MM.1S (cell line): ENCODE data around the gene POLE4.

ENCODE experiments used
- DNase-seq: peaks from one replicate; pipeline ENCODE4 v3.0.0-alpha.2; 2015
- H2AFZ ChIP-seq: fragments of 300-600 bp; sonication (generic); 2 replicates; pipeline ENCODE4 v1.6.0; 2016; ENCODE audit warnings: antibody characterized with exemption, low read length
- H3F3A ChIP-seq: fragments of 300-600 bp; sonication (generic); 2 replicates; pipeline ENCODE4 v1.6.1; 2016; ENCODE audit warnings: mild to moderate bottlenecking, antibody characterized with exemption, low read length, moderate library complexity, mixed read lengths; ENCODE audit not compliant: insufficient read depth
- H3K27ac ChIP-seq: fragments of 300-600 bp; sonication (generic); 2 replicates; pipeline ENCODE4 v1.5.1; 2016; ENCODE audit warnings: mild to moderate bottlenecking, low read length
- H3K27me3 ChIP-seq: fragments of 300-600 bp; sonication (generic); replicated peaks from 2 replicates; pipeline ENCODE4 v1.6.0; 2016; ENCODE audit warnings: low read length; ENCODE audit not compliant: insufficient read depth
- H3K36me3 ChIP-seq: fragments of 300-600 bp; sonication (generic); replicated peaks from 2 replicates; pipeline ENCODE4 v1.6.1; 2016; ENCODE audit warnings: mild to moderate bottlenecking, low read length, mixed read lengths; ENCODE audit not compliant: insufficient read depth
- H3K4me1 ChIP-seq: fragments of 300-600 bp; sonication (generic); 2 replicates; pipeline ENCODE4 v1.6.1; 2016; ENCODE audit warnings: low read length, mixed read lengths
- H3K4me2 ChIP-seq: fragments of 300-600 bp; sonication (generic); 2 replicates; pipeline ENCODE4 v1.6.0; 2016; ENCODE audit warnings: low read depth, low read length
- H3K4me3 ChIP-seq: fragments of 300-600 bp; sonication (generic); 2 replicates; pipeline ENCODE4 v1.5.1; 2016; ENCODE audit warnings: low read length, mixed read lengths
- H3K79me2 ChIP-seq: fragments of 300-600 bp; sonication (generic); 2 replicates; pipeline ENCODE4 v1.6.1; 2016; ENCODE audit warnings: mixed run types, low read length, mixed read lengths
- H3K9ac ChIP-seq: fragments of 300-600 bp; sonication (generic); 2 replicates; pipeline ENCODE4 v1.6.1; 2016; ENCODE audit warnings: low read length, mixed read lengths
- H3K9me2 ChIP-seq: fragments of 300-600 bp; sonication (generic); replicated peaks from 2 replicates; pipeline ENCODE4 v1.6.1; 2016; ENCODE audit warnings: mild to moderate bottlenecking, low read length, mixed read lengths; ENCODE audit not compliant: insufficient read depth
- H3K9me3 ChIP-seq: fragments of 300-600 bp; sonication (generic); replicated peaks from 2 replicates; pipeline ENCODE4 v1.6.1; 2016; ENCODE audit warnings: mild to moderate bottlenecking, low read length, mixed read lengths; ENCODE audit not compliant: insufficient read depth
- H4K20me1 ChIP-seq: fragments of 300-600 bp; sonication (generic); 2 replicates; pipeline ENCODE4 v1.6.1; 2016; ENCODE audit warnings: mild to moderate bottlenecking, low read length, moderate library complexity, mixed read lengths; ENCODE audit not compliant: insufficient read depth
- CTCF ChIP-seq: fragments of 300-600 bp; sonication (generic); IDR thresholded peaks from 2 replicates; pipeline ENCODE4 v1.5.1; 2016; ENCODE audit warnings: antibody characterized with exemption, low read length, mixed read lengths
- EZH2 ChIP-seq: fragments of 300-600 bp; sonication (generic); optimal IDR thresholded peaks from 2 replicates; pipeline ENCODE3; 2017; ENCODE audit warnings: low read depth, mild to moderate bottlenecking, antibody characterized with exemption, low read length, mixed read lengths
- EZH2phosphoT487 ChIP-seq: fragments of 300-600 bp; sonication (generic); IDR thresholded peaks from 2 replicates; pipeline ENCODE4 v1.6.1; 2018; ENCODE audit warnings: antibody characterized with exemption, low read length

Gene POLE4

DNA sequence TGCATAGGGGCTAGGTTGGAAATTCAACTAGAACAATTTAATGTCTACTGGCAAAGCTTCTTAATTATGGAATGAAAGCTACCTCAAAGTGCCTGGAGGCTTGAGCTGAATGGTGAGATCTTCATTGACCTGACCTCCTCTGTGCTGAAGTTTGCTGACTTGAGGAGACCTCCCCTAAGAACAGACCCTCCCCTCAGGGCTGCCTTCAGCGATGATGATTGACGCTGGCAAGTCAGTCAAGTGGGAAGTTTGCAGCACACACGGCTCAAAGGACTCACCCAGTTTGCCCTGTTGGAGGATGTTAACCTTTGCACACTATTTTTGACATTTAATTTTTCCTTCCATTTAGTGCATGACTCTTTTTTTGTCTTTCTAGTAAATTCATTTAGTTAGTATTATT lies 17.2 kb upstream of the POLE4 start:
- Histone ChIP-seq H3F3A (no peaks in the 10 kb centered on the region), H3K27me3 (no peaks in the 10 kb centered on the region), H4K20me1 (no peaks in the 10 kb centered on the region), H3K79me2 (no peaks in the 10 kb centered on the region), H3K36me3 (no peaks in the 10 kb centered on the region), H2AFZ (no peak overlapping the region), H3K9ac (no peak overlapping the region), H3K27ac (no peak overlapping the region), H3K9me2 (no peaks in the 10 kb centered on the region), H3K4me3 (no peak overlapping the region), H3K4me2 (no peak overlapping the region), H3K4me1 (no peaks in the 10 kb centered on the region), H3K9me3 (no peaks in the 10 kb centered on the region)
- DNase-seq, result no peak
- TF ChIP-seq EZH2, result no peak

GRCh38 chr2:74942263-74942662 lies 16.2 kb upstream of the POLE4 start:
- H3K79me2 ChIP-seq, result no peaks in the 10 kb centered on the region
- no peak for DNase-seq
- H3K27me3 ChIP-seq, result no peaks in the 10 kb centered on the region
- H3K4me1 ChIP-seq, result no peaks in the 10 kb centered on the region
- TF ChIP-seq EZH2phosphoT487, result no peak
- TF ChIP-seq EZH2, result no peak
- TF ChIP-seq CTCF, result no peak
- H4K20me1 ChIP-seq, result no peaks in the 10 kb centered on the region
- no peak overlapping the region for H3K27ac ChIP-seq
- H3F3A ChIP-seq, result no peaks in the 10 kb centered on the region
- no peak overlapping the region for H3K9ac ChIP-seq
- no peaks in the 10 kb centered on the region for H3K36me3 ChIP-seq
- H3K9me3 ChIP-seq, result no peaks in the 10 kb centered on the region
- H3K9me2 ChIP-seq, result no peaks in the 10 kb centered on the region
- H2AFZ ChIP-seq, result no peak overlapping the region
- H3K4me2 ChIP-seq, result no peak overlapping the region
- no peak overlapping the region for H3K4me3 ChIP-seq

- Histone ChIP-seq H2AFZ (no peak overlapping the region), H3K9me3 (no peaks in the 10 kb centered on the region), H3K4me2 (no peak overlapping the region), H3K27ac (no peak overlapping the region), H3K4me1 (no peaks in the 10 kb centered on the region), H3K9ac (no peak overlapping the region), H4K20me1 (no peaks in the 10 kb centered on the region), H3K27me3 (no peaks in the 10 kb centered on the region), H3K36me3 (no peaks in the 10 kb centered on the region), H3K4me3 (no peak overlapping the region), H3F3A (no peaks in the 10 kb centered on the region), H3K79me2 (no peaks in the 10 kb centered on the region), H3K9me2 (no peaks in the 10 kb centered on the region)
- TF ChIP-seq CTCF, result no peak
- TF ChIP-seq EZH2, result no peak
- TF ChIP-seq EZH2phosphoT487, result no peak
- no peak for DNase-seq
Measured at GRCh38 chr2:74944987-74945787, 13.3 kb upstream of the POLE4 start.

DNA sequence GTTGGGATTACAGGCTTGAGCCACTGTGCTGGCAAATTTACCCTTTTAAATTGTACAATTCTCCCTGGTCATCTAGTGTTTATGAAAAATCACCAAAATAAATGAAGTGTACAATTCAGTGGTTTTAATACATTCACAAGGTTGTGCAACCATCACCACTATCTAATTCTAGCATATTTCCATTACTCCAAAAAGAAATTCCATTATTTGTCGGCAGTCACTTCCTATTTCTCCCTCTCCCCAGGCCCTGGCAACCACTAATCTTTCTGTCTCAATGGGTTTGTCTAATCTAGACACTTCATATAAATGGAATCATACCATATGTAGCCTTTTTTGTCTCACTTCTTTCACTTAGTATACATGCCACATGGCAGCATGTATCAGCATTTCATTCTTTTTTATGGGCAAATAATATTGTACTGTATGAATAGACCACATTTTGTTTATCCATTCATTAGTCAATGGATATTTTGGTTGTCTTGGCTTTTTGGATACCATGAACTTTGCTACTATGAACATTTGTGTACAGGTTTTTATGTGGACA lies 12.6 kb upstream of the POLE4 start:
- Histone ChIP-seq H3K27ac (no peak overlapping the region), H3K9me3 (no peaks in the 10 kb centered on the region), H3K9ac (no peak overlapping the region), H3K27me3 (no peaks in the 10 kb centered on the region), H3K4me1 (no peaks in the 10 kb centered on the region), H3K4me2 (no peak overlapping the region), H3K36me3 (no peaks in the 10 kb centered on the region), H4K20me1 (no peaks in the 10 kb centered on the region), H3F3A (no peaks in the 10 kb centered on the region), H2AFZ (no peak overlapping the region), H3K4me3 (no peak overlapping the region), H3K79me2 (no peaks in the 10 kb centered on the region), H3K9me2 (no peaks in the 10 kb centered on the region)
- no peak for DNase-seq
- TF ChIP-seq EZH2phosphoT487 (no peak), CTCF (no peak), EZH2 (no peak)
